Osteoblast (primary cell): ENCODE results near the gene C11orf21. TPM values are rescaled to one million over a fixed set of nuclear protein-coding genes. Genes with fewer than 3 reads are reported as not detected.

ENCODE experiments used
- DNase-seq: peaks from one replicate; pipeline ENCODE4 v3.0.0; 2011; ENCODE audit warnings: low spot score, mixed read lengths; ENCODE audit not compliant: insufficient read length; ENCODE audit errors: missing footprints
- H2AFZ ChIP-seq: 2 replicates; pipeline ENCODE4 v1.6.0; 2011; ENCODE audit warnings: mild to moderate bottlenecking, low read length
- H3K27ac ChIP-seq: 2 replicates; pipeline ENCODE4 v1.5.1; 2011; ENCODE audit warnings: mild to moderate bottlenecking, low read depth, low read length, moderate library complexity
- H3K27me3 ChIP-seq: 2 replicates; pipeline ENCODE4 v1.6.0; 2012; ENCODE audit warnings: mild to moderate bottlenecking, control low read depth, inconsistent platforms, low read length, moderate library complexity; ENCODE audit not compliant: insufficient read depth
- H3K36me3 ChIP-seq: 2 replicates; pipeline ENCODE4 v1.5.1; 2011; ENCODE audit warnings: mild to moderate bottlenecking, low read length, control low read depth, moderate library complexity; ENCODE audit not compliant: insufficient read depth
- H3K4me1 ChIP-seq: 2 replicates; pipeline ENCODE4 v1.5.1; 2011; ENCODE audit warnings: mild to moderate bottlenecking, low read length, control low read depth, moderate library complexity; ENCODE audit not compliant: insufficient read depth
- H3K4me2 ChIP-seq: 2 replicates; pipeline ENCODE4 v1.6.0; 2011; ENCODE audit warnings: mild to moderate bottlenecking, low read length; ENCODE audit not compliant: insufficient read depth
- H3K4me3 ChIP-seq: fragments of 200-600 bp; sonication (generic); 3 replicates; pipeline ENCODE4 v1.5.1; 2012; ENCODE audit warnings: mild to moderate bottlenecking, low read length, inconsistent platforms; ENCODE audit not compliant: insufficient read depth
- H3K79me2 ChIP-seq: 2 replicates; pipeline ENCODE4 v1.6.0; 2012; ENCODE audit warnings: mild to moderate bottlenecking, low read length, control low read depth, inconsistent platforms; ENCODE audit not compliant: insufficient read depth
- H3K9me3 ChIP-seq: 2 replicates; pipeline ENCODE4 v1.5.1; 2011; ENCODE audit warnings: low read depth, low read length, control low read depth
- H4K20me1 ChIP-seq: 2 replicates; pipeline ENCODE4 v1.6.0; 2012; ENCODE audit warnings: mild to moderate bottlenecking, low read length, control low read depth; ENCODE audit not compliant: insufficient read depth
- CTCF ChIP-seq: IDR thresholded peaks from 2 replicates; pipeline ENCODE4 v1.5.1; 2011; ENCODE audit warnings: mild to moderate bottlenecking, low read depth, low read length, moderate library complexity; ENCODE audit errors: extremely low read depth
- total RNA-seq: library from RNA; depleted of rRNA; stranded (reverse); fragments of >200 nt; gene quantifications from 2 replicates; pipeline ENCODE4 v1.2.3, GENCODE V29; 2012

The C11orf21 gene
- total RNA-seq, 1 donor: 0.36 TPM

GRCh38 chr11:2310786-2311352, 9.2 kb upstream of the C11orf21 start:
- H3K79me2 ChIP-seq: no peaks in the 10 kb centered on the region
- H3K4me1 ChIP-seq: peaks cover 20% of the 10 kb centered on the region
- H2AFZ ChIP-seq: no peak overlapping the region
- H4K20me1 ChIP-seq: no peaks in the 10 kb centered on the region
- no peak overlapping the region for H3K4me2 ChIP-seq
- H3K9me3 ChIP-seq: no peaks in the 10 kb centered on the region
- no peak for DNase-seq
- H3K36me3 ChIP-seq: no peaks in the 10 kb centered on the region
- H3K27ac ChIP-seq: no peak overlapping the region
- H3K27me3 ChIP-seq: no peaks in the 10 kb centered on the region
- no peak for TF ChIP-seq CTCF
- no peak overlapping the region for H3K4me3 ChIP-seq

DNA sequence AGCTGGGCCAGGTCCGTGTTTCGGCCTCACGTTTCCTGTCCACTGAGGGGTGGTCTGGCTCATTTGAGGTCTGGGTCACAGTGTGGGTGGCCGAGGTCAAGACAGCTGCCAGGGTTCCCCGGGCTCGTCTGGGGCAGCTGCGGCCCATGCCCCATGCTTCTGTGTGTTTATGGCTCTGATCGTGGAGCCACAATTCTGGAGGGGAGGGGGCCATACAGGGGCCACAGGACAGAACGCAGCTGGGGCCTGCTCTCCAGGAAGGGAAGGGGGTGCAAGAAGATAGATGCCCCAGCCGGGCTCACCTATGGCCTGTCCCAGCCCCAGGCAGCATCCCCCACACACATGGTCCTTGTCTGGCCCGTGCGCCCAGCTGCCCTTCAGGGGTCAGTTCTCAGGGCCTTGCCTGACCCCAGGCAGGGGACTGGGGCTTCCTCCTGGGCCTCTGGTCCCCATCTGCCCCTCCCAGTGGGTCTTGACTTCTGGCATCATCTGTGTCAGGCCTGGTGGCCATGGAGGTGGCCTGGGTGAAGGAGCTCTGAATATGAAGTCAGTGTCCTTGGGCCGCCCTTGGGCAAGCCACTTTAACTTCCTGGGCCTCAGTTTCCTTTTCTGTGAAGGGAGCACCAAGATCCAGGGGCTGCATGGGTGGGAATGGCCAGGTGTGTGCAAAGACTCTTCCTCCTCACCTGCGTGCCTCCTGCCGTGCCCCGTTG, 8.5 kb upstream of the C11orf21 start:
- Histone ChIP-seq H2AFZ (no peak overlapping the region), H3K27ac (no peak overlapping the region), H3K4me1 (peaks cover 26% of the 10 kb centered on the region), H3K27me3 (no peaks in the 10 kb centered on the region), H3K36me3 (no peaks in the 10 kb centered on the region), H3K4me2 (no peak overlapping the region), H3K4me3 (no peak overlapping the region), H3K9me3 (no peaks in the 10 kb centered on the region), H3K79me2 (no peaks in the 10 kb centered on the region), H4K20me1 (no peaks in the 10 kb centered on the region)
- no peak for TF ChIP-seq CTCF
- DNase-seq: peak; percentile 57

GRCh38 chr11:2309251-2310072, 7.7 kb upstream of the C11orf21 start:
- Histone ChIP-seq H3K4me3 (no peak overlapping the region), H3K27me3 (no peaks in the 10 kb centered on the region), H3K4me2 (no peak overlapping the region), H3K4me1 (peaks cover 21% of the 10 kb centered on the region), H4K20me1 (no peaks in the 10 kb centered on the region), H3K27ac (no peak overlapping the region), H3K9me3 (no peaks in the 10 kb centered on the region), H3K79me2 (no peaks in the 10 kb centered on the region), H3K36me3 (no peaks in the 10 kb centered on the region), H2AFZ (no peak overlapping the region)
- peak; percentile 75 for DNase-seq
- no peak for TF ChIP-seq CTCF

DNA sequence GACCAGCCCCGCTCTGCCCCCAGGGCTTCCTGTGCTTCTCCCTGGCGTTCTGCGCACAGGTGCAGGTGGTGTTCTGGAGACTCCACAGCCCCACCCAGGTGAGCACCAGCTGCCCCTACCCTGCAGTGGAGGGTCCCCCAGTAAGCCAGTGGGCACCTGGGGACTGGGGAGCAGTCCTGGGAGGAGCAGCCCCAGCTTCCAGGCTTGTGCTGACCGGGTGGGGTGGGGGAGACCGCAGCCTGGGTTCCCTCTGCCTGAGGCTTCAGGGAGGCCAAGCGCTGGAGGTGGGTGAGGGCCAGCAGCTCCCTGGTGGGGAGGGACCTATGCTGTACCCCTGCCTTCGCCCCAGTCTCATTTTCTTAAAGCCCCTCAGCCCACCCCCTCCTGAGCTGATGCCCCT, 7.0 kb upstream of the C11orf21 start:
- Histone ChIP-seq H3K4me1 (peaks cover 21% of the 10 kb centered on the region), H3K4me3 (no peak overlapping the region), H3K27me3 (no peaks in the 10 kb centered on the region), H3K9me3 (no peaks in the 10 kb centered on the region), H3K4me2 (no peak overlapping the region), H3K27ac (no peak overlapping the region), H2AFZ (no peak overlapping the region), H3K36me3 (no peaks in the 10 kb centered on the region), H3K79me2 (no peaks in the 10 kb centered on the region), H4K20me1 (no peaks in the 10 kb centered on the region)
- no peak for TF ChIP-seq CTCF
- DNase-seq: peak; percentile 79
